Epithelial cell of esophagus (primary cell): ENCODE measurements around the gene REM2.
A peak's percentile ranks its signal among the peaks of the same experiment; 100 is the strongest.

Experiments used
- DNase-seq: peaks from one replicate; pipeline ENCODE4 v3.0.0; 2010; ENCODE audit warnings: low read depth
- H3K4me3 ChIP-seq: 2 replicates; pipeline ENCODE4 v1.5.1; 2011; ENCODE audit warnings: mild to moderate bottlenecking, low read length, control low read depth
- CTCF ChIP-seq: IDR thresholded peaks from 2 replicates; pipeline ENCODE4 v1.5.1; 2011; ENCODE audit warnings: low read depth, mild to moderate bottlenecking, low read length, control low read depth, inconsistent platforms; ENCODE audit not compliant: insufficient read depth; ENCODE audit errors: missing control alignments

The REM2 gene

DNA sequence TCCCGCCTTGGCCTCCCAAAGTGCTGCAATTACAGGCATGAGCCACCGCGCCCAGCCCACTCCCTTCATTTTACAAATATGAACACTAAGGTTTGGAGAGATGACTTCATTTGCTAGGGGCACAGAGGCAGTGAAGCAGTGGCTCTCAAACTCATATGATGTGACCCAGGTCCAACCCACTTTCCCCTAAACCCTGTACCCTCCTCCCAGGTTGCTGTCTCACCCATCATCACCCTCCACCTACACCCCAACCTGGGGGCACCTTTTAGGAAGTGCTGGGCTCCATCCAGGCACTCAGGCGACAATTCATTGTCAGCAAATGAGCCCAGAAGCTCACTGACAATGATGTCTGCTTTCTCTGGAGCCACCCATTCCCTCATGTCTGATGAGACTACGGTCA lies 40.7 kb downstream of the REM2 start:
- no peak for DNase-seq
- TF ChIP-seq CTCF, result no peak
- H3K4me3 ChIP-seq, result no peak overlapping the region

- no peak for DNase-seq
- H3K4me3 ChIP-seq, result no peak overlapping the region
- TF ChIP-seq CTCF, result no peak
Observed at GRCh38 chr14:22925513-22925912, 42.5 kb downstream of the REM2 start.

- DNase-seq, result peak; percentile 94
- no peak for TF ChIP-seq CTCF
- no peak overlapping the region for H3K4me3 ChIP-seq
Observed at GRCh38 chr14:22926316-22926715, 43.3 kb downstream of the REM2 start.

DNA sequence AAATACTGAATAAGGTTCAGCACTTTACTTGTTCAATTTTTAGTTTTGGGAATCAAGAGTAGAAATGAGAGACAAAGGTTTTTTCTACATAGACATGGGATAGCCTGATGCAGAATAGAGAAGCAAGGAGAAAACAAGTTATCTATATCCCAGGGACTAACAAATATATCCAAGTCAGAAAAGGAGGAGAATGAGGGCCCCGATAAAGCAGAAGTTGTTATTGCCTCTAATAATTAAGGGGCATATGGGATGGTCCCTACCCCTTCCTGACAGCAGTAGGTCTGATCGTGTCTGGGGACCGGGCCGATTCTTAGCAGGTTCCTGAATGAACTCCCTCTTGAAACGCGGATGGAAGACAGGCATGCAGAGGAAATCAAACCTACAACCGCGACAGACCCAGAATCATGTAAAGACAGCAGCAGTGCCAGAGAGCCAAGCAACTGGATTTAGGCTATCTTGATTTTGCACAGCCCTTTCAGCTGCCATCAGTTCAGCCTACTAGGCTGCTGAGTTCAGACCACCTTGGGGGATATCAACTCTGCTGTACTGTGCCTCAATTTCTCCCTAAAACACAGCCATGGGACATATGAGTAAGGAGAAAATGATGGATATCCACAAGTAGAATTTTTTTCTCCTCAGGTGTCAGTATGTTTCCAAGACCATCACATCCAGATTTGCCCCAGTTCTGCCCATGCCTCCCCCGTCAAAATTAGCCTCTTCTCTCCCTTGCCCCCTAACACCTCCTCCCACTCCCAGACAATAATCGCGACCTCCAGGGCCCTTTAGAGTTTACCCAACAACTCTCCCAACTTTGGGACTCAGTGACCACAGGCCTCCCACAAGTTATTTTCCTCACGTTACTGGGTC lies 45.4 kb downstream of the REM2 start:
- peak overlapping the region; percentile 100 for H3K4me3 ChIP-seq
- DNase-seq, result no peak
- no peak for TF ChIP-seq CTCF

- DNase-seq, result peak; percentile 100
- peak within 1 kb of the TSS; percentile 100 for H3K4me3 ChIP-seq
- no peak for TF ChIP-seq CTCF
Observed at GRCh38 chr14:22929104-22929960, 46.3 kb downstream of the REM2 start, which contains the start of gene PRMT5. TSS of gene PRMT5 (minus strand) at chr14:22929376. CDS start at chr14:22929361, 15 bp downstream.

GRCh38 chr14:22929961-22930364 lies 46.9 kb downstream of the REM2 start:
- no peak for TF ChIP-seq CTCF
- peak overlapping the region; percentile 48 for H3K4me3 ChIP-seq
- no peak for DNase-seq
